Lower leg skin (tissue), 4 donors: ENCODE results near the gene ZCCHC7. TPM values are rescaled to one million over a fixed set of nuclear protein-coding genes. Genes with fewer than 3 reads are reported as not detected.

Experiments used
- DNase-seq, 2 donors: peaks; one replicate each; pipeline ENCODE4 v3.0.0-alpha.2; 2019; ENCODE audit warnings: low spot score in 2 of 2
- H3K4me3 ChIP-seq: fragments of 200-600 bp; sonication (generic); 2 replicates; pipeline ENCODE4 v1.5.1; 2017; ENCODE audit warnings: mild to moderate bottlenecking, low read depth; ENCODE audit not compliant: poor library complexity, severe bottlenecking
- POLR2A ChIP-seq, 2 donors: fragments of 450-650 bp; IDR thresholded peaks; one replicate each; pipeline ENCODE4 v1.6.1; 2016 to 2017; ENCODE audit warnings: antibody characterized with exemption in 2 of 2, mild to moderate bottlenecking in 1 of 2, moderate library complexity in 1 of 2
- WGBS, 2 donors: methylation state at CpG; one replicate each; pipeline ENCODE4 v1.1.5; 2018; 5-methylcytosine and 5-hydroxymethylcytosine counted together
- intact Hi-C: fragments of 100-400 bp; cut with DNase I; formaldehyde crosslinking; loops from one replicate; pipeline ENCODE4 v1.15.0; 2023; ENCODE audit warnings: low total_unique reads
- total RNA-seq, 4 donors: library from RNA; depleted of rRNA; stranded (reverse); fragments of >200 nt; gene quantifications; one replicate each; pipeline ENCODE4 v1.1.0, GENCODE V29; 2016
- TF ChIP-seq, protein P1 (sequence below), 3 donors: fragments of 450-650 bp; IDR thresholded peaks; one replicate each; pipeline ENCODE4 v1.5.1; 2016; ENCODE audit warnings: antibody characterized with exemption in 3 of 3, mild to moderate bottlenecking in 3 of 3, moderate library complexity in 2 of 3

The ZCCHC7 gene
- total RNA-seq, 4 donors from 2014 or later, result 12.2 to 17.6 (median 15.7) TPM

DNA sequence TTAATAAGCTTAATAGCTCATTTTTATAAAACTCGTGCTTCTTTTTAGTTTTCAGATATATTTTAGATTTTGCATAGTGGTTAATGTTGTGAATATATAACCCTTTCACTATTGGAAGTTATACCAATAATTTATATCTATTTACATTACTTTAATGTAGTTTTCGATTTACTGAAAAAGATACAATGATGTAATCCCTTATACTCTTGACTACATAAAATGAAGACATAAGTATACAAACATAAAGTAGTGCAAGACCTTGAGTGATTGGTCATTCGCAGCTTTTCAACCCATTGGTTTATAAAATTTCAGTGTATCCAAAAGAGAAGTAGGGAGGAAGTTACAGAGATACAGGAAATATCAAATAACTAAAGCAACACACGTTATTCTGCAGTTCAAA is 217.8 kb downstream of the ZCCHC7 start:
- DNase-seq, result no peak
- no peak for TF ChIP-seq POLR2A (IDR thresholded peaks at IDR 0.05)
- TF ChIP-seq, protein P1, sequence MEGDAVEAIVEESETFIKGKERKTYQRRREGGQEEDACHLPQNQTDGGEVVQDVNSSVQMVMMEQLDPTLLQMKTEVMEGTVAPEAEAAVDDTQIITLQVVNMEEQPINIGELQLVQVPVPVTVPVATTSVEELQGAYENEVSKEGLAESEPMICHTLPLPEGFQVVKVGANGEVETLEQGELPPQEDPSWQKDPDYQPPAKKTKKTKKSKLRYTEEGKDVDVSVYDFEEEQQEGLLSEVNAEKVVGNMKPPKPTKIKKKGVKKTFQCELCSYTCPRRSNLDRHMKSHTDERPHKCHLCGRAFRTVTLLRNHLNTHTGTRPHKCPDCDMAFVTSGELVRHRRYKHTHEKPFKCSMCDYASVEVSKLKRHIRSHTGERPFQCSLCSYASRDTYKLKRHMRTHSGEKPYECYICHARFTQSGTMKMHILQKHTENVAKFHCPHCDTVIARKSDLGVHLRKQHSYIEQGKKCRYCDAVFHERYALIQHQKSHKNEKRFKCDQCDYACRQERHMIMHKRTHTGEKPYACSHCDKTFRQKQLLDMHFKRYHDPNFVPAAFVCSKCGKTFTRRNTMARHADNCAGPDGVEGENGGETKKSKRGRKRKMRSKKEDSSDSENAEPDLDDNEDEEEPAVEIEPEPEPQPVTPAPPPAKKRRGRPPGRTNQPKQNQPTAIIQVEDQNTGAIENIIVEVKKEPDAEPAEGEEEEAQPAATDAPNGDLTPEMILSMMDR (IDR thresholded peaks at IDR 0.05), result no peak
- H3K4me3 ChIP-seq, result no peak overlapping the region
- 80 to 86% methylated on average over 4 of the region's 4 CpGs for WGBS, 2 donors
- intact Hi-C loops, result loop anchor here (10.0 kb wide), 1 partner anchor 723 kb away; no protein-coding TSS in a partner anchor

DNA sequence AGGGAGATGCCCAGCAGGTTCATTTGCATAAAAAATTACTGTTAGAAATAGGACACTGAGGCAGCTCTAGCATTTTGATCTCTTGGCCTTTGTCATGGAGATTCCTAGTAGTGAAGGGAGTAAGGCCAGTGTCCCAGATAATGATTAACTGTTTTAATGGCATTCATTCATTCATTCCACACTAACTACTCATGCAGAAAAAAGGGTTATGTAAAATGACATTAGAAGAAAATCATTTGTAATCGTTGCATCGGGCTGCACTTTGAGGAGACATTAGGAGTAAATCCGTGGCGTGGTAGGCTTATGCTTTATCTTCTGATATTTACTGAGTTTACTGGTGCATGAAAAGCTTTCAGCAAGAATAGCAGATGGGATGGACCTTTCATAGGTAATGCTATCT is 219.5 kb downstream of the ZCCHC7 start:
- H3K4me3 ChIP-seq, result no peak overlapping the region
- TF ChIP-seq POLR2A (IDR thresholded peaks at IDR 0.05), result no peak
- TF ChIP-seq, protein P1 (IDR thresholded peaks at IDR 0.05), result no peak
- no peak for DNase-seq
- WGBS, 2 donors, result 96% methylated on average over 4 of the region's 4 CpGs
- intact Hi-C loops, result loop anchor here (10.0 kb wide), 1 partner anchor 725 kb away; no protein-coding TSS in a partner anchor

DNA sequence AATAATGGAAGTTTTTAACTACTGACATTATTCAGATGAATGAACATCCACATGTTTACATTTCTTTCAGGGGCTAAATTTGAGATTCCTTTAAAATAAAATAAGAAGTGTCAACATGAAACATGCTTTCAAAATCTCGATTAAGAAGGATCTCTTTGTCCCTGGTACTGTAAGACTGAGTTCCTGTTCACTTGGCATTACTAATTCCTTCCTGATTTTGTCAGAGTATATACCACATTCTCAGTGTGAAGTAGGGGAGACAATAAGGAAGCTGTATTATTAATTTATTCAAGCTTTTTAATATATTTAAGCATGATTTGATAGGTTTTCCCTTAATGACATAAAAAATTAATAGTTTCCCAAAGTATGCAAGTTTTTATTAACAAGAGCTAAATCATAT is 220.6 kb downstream of the ZCCHC7 start:
- no peak for DNase-seq
- WGBS, 2 donors, result 70 to 80% methylated on average over 1 of the region's 1 CpG
- intact Hi-C loops, result no loop called here
- TF ChIP-seq, protein P1 (IDR thresholded peaks at IDR 0.05), result no peak
- no peak for TF ChIP-seq POLR2A (IDR thresholded peaks at IDR 0.05)
- H3K4me3 ChIP-seq, result no peak overlapping the region

DNA sequence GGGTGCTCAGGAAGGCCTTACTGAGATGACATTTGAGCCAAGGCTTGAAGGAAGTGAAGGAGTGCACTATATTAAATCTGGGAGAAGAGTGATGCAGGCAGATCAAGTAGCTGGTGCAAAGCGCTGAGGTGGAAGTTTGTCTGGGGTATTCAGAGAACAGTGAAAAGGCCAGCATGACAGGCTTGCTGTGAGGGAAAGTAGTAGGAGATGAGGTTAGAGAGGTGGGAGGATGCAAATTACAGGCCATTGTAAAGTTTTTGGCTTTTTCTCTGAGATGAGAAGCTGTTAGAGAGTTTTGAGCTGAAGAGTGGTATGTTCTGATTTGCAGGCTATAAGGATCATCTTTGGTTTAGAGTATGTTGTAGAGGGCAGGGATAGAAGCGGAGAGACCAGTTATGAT is 221.3 kb downstream of the ZCCHC7 start:
- intact Hi-C loops, result no loop called here
- H3K4me3 ChIP-seq, result no peak overlapping the region
- 98 to 99% methylated on average over 2 of the region's 2 CpGs for WGBS, 2 donors
- no peak for DNase-seq
- TF ChIP-seq, protein P1 (IDR thresholded peaks at IDR 0.05), result no peak
- no peak for TF ChIP-seq POLR2A (IDR thresholded peaks at IDR 0.05)

GRCh38 chr9:37342493-37342892 is 222.1 kb downstream of the ZCCHC7 start:
- DNase-seq, result no peak

More at GRCh38 chr9:37342493-37342892, 222.1 kb downstream of the ZCCHC7 start:
- intact Hi-C loops, result no loop called here
- TF ChIP-seq, protein P1 (IDR thresholded peaks at IDR 0.05), result no peak
- TF ChIP-seq POLR2A (IDR thresholded peaks at IDR 0.05), result no peak
- 88 to 89% methylated on average over 2 of the region's 2 CpGs for WGBS, 2 donors
- H3K4me3 ChIP-seq, result no peak overlapping the region
